H1 (cell line): ENCODE results near the gene RNASE4. TPM values are rescaled to one million over a fixed set of nuclear protein-coding genes. Genes with fewer than 3 reads are reported as not detected.

ENCODE experiments used
- CHD2 ChIP-seq: IDR thresholded peaks from 2 replicates; pipeline ENCODE4 v1.6.1; 2012; ENCODE audit warnings: low read length, improper control_type of control experiment
- CREB1 ChIP-seq: IDR thresholded peaks from 2 replicates; pipeline ENCODE4 v1.6.1; 2012; ENCODE audit warnings: inconsistent platforms
- CTBP2 ChIP-seq: IDR thresholded peaks from 2 replicates; pipeline ENCODE4 v1.7.0; 2011; ENCODE audit warnings: borderline replicate concordance, mild to moderate bottlenecking, moderate library complexity, mixed read lengths, low read length; ENCODE audit not compliant: insufficient read depth, insufficient read length
- CTCF ChIP-seq, 3 experiments: IDR thresholded peaks; 1 replicate in 2 of 3; 2 replicates in 1 of 3; pipeline versions ENCODE4 v1.5.1 to v1.6.1; 2011; ENCODE audit warnings: low read length in 3 of 3, mild to moderate bottlenecking in 3 of 3, inconsistent platforms in 2 of 3, low read depth in 1 of 3, moderate library complexity in 1 of 3; ENCODE audit not compliant: insufficient read depth in 1 of 3; ENCODE audit errors: control extremely low read depth in 1 of 3
- EGR1 ChIP-seq: IDR thresholded peaks from 2 replicates; pipeline ENCODE4 v1.6.1; 2011; ENCODE audit warnings: low read depth, low read length, borderline replicate concordance
- EP300 ChIP-seq, 2 experiments: IDR thresholded peaks; 1 replicate in 1 of 2; 2 replicates in 1 of 2; pipeline ENCODE4 v1.6.1; 2011 to 2012; ENCODE audit warnings: low read depth in 2 of 2, low read length in 2 of 2, mild to moderate bottlenecking in 2 of 2, borderline replicate concordance in 1 of 2, inconsistent platforms in 1 of 2, moderate library complexity in 1 of 2
- EZH2 ChIP-seq: fragments of 200-600 bp; sonication (generic); IDR thresholded peaks from 2 replicates; pipeline ENCODE4 v1.7.1; 2012; ENCODE audit warnings: low read depth, mild to moderate bottlenecking, moderate library complexity, low read length, inconsistent platforms; ENCODE audit not compliant: severe bottlenecking
- JUN ChIP-seq: IDR thresholded peaks from 2 replicates; pipeline ENCODE4 v1.6.1; 2011; ENCODE audit warnings: low read depth, mild to moderate bottlenecking, improper control_type of control experiment, low read length
- KDM1A ChIP-seq: fragments of 200-600, 300-600 bp; sonication (generic); IDR thresholded peaks from 2 replicates; pipeline ENCODE4 v1.7.1; 2016; ENCODE audit warnings: mild to moderate bottlenecking, low read length, borderline replicate concordance
- KDM4A ChIP-seq: IDR thresholded peaks from one replicate; pipeline ENCODE4 v1.7.1; 2012; ENCODE audit warnings: low read depth, mild to moderate bottlenecking, moderate library complexity, low read length, inconsistent platforms; ENCODE audit not compliant: severe bottlenecking
- MAFK ChIP-seq: IDR thresholded peaks from 2 replicates; pipeline ENCODE4 v1.6.1; 2012; ENCODE audit warnings: low read depth, mild to moderate bottlenecking, improper control_type of control experiment, low read length
- NANOG ChIP-seq: IDR thresholded peaks from 2 replicates; pipeline ENCODE4 v1.6.1; 2011; ENCODE audit warnings: low read length, low read depth, mild to moderate bottlenecking, inconsistent platforms; ENCODE audit not compliant: insufficient read depth, poor library complexity, severe bottlenecking
- NRF1 ChIP-seq: IDR thresholded peaks from 2 replicates; pipeline ENCODE4 v1.6.1; 2011; ENCODE audit warnings: mild to moderate bottlenecking, low read depth, low read length, improper control_type of control experiment
- POU5F1 ChIP-seq: IDR thresholded peaks from 2 replicates; pipeline ENCODE4 v1.6.1; 2011; ENCODE audit warnings: low read depth, mild to moderate bottlenecking, low read length, moderate library complexity
- RXRA ChIP-seq: IDR thresholded peaks from 2 replicates; pipeline ENCODE4 v1.6.1; 2011; ENCODE audit warnings: low read depth, mild to moderate bottlenecking, low read length, moderate library complexity; ENCODE audit not compliant: insufficient read depth
- SIN3A ChIP-seq, 2 experiments: IDR thresholded peaks in 1 of 2; conservative IDR thresholded peaks in 1 of 2; 2 replicates each; pipeline ENCODE4 v1.6.1; 2011 to 2012; ENCODE audit warnings: low read length in 2 of 2, improper control_type of control experiment in 1 of 2, low read depth in 1 of 2, mild to moderate bottlenecking in 1 of 2
- TAF1 ChIP-seq: IDR thresholded peaks from 2 replicates; pipeline ENCODE4 v1.6.1; 2011; ENCODE audit warnings: mild to moderate bottlenecking, low read depth, low read length
- TAF7 ChIP-seq: optimal IDR thresholded peaks from 2 replicates; pipeline ENCODE3; 2011; ENCODE audit warnings: low read depth, mild to moderate bottlenecking, inconsistent platforms, low read length, moderate library complexity, borderline replicate concordance
- TBP ChIP-seq: IDR thresholded peaks from 2 replicates; pipeline ENCODE4 v1.6.1; 2011; ENCODE audit warnings: low read depth, low read length, improper control_type of control experiment
- USF2 ChIP-seq: IDR thresholded peaks from 2 replicates; pipeline ENCODE4 v1.6.1; 2011; ENCODE audit warnings: low read length, improper control_type of control experiment
- polyA plus RNA-seq, 7 experiments: library from polyadenylated mRNA; depleted of rRNA in 3 of 7; stranded (reverse) in 5 of 7; unstranded in 2 of 7; fragments of >200 nt in 5 of 7; fragments of 200-250 nt in 2 of 7; gene quantifications; 1 replicate in 5 of 7; 2 replicates in 1 of 7; 4 replicates in 1 of 7; pipeline versions ENCODE4 v1.2.1 to v1.2.3, GENCODE V29; 2011 to 2013; ENCODE audit warnings: missing spikeins in 2 of 7, mixed read lengths in 2 of 7
- total RNA-seq: library from RNA; stranded (reverse); fragmentation: NEBNext Ultra II Directional; extraction: Animal tissue kit (Norgen Biotek cat#: 25700); gene quantifications from 2 replicates; pipeline ENCODE4 v1.2.1, GENCODE V29; 2021

The RNASE4 gene
- total and polyA plus RNA-seq, 2 of the 8 experiments (the other 6 are each of a cell fraction or from before 2014, with no cell fraction given): 0.61 to 3.5 TPM

- TF ChIP-seq USF2 (no peak), TAF1 (no peak), JUN (no peak), NRF1 (no peak; the same call in 1 of the 2 replicates), KDM4A (peak; percentile 80), EP300 (IDR thresholded peaks at IDR 0.05; ENCODE audit: borderline replicate concordance in 1 of 2, low read depth in 2 of 2, low read length in 2 of 2) (no peak), SIN3A (conservative IDR thresholded peaks at IDR 0.05 in 1 of 2, IDR thresholded peaks at IDR 0.05 in 1 of 2; ENCODE audit: low read depth in 1 of 2, low read length in 2 of 2) (peak; percentile 56 to 78; a peak in 2 of 4 replicates), RXRA (no peak), TBP (peak; percentile 99), CREB1 (peak; percentile 62), NANOG (no peak), EGR1 (no peak), CHD2 (peak; percentile 67), CTBP2 (no peak), EZH2 (no peak), POU5F1 (no peak), MAFK (peak; percentile 52; the same call in 1 of the 2 replicates), KDM1A (no peak), TAF7 (no peak), CTCF (IDR thresholded peaks at IDR 0.05; ENCODE audit: control extremely low read depth in 1 of 3, insufficient read depth in 1 of 3, low read depth in 1 of 3, low read length in 3 of 3) (no peak)
These were observed at the start of gene RNASE4 (continued) for GRCh38 chr14:20683891-20684661.
